ENCODE results near the gene RGPD4. TPM values are rescaled to one million over a fixed set of nuclear protein-coding genes. Genes with fewer than 3 reads are reported as not detected.

Gene RGPD4
- total RNA-seq, 1 experiment from 2014 or later: not detected

GRCh38 chr2:107927034-107927534 lies 100.4 kb downstream of the RGPD4 start:
- no peak for DNase-seq (ENCODE audit: low read depth)

GRCh38 chr2:107931412-107931811 lies 104.7 kb downstream of the RGPD4 start:
- no peak for DNase-seq (ENCODE audit: low read depth)

GRCh38 chr2:107932488-107932887 lies 105.8 kb downstream of the RGPD4 start:
- no peak for DNase-seq (ENCODE audit: low read depth)

GRCh38 chr2:107932979-107933378 lies 106.3 kb downstream of the RGPD4 start:
- no peak for DNase-seq (ENCODE audit: low read depth)

- no peak for DNase-seq (ENCODE audit: low read depth)
Observed at GRCh38 chr2:107936433-107937359, 110.0 kb downstream of the RGPD4 start.

Small RNA genes within 50 kb of the gene (small RNA-seq; reads per million reads assigned to genes)
- gene AC009963.1: not detected
- not detected for gene AC009963.2

Other genes starting within 250 kb of the RGPD4 start
- not detected in 2 replicates for gene SLC5A7, start 159.6 kb downstream of the RGPD4 start, total RNA-seq (2014; rRNA removed; shearing (Covaris generic))